NCI-H146 (cell line): ENCODE results near the gene ZNF106.

ENCODE experiments used
- DNase-seq: peaks from one replicate; lab custom pipeline; 2025; lab: John Stamatoyannopoulos, UW

Gene ZNF106

GRCh38 chr15:42405863-42406482 lies 85.0 kb downstream of the ZNF106 start:
- DNase-seq, result no peak

- DNase-seq, result no peak
Measured at GRCh38 chr15:42404461-42405235, 86.3 kb downstream of the ZNF106 start.

- no peak for DNase-seq
Measured at GRCh38 chr15:42403389-42403788, 87.6 kb downstream of the ZNF106 start.

- DNase-seq, result no peak
Measured at GRCh38 chr15:42402455-42403205, 88.3 kb downstream of the ZNF106 start.

- no peak for DNase-seq
Measured at GRCh38 chr15:42401544-42402454, 89.1 kb downstream of the ZNF106 start.

GRCh38 chr15:42395838-42396237 lies 95.1 kb downstream of the ZNF106 start:
- DNase-seq, result no peak

- no peak for DNase-seq
Measured at GRCh38 chr15:42394106-42394505, 96.8 kb downstream of the ZNF106 start.

GRCh38 chr15:42392309-42393024 lies 98.5 kb downstream of the ZNF106 start:
- no peak for DNase-seq

GRCh38 chr15:42387603-42388002 lies 103.3 kb downstream of the ZNF106 start:
- no peak for DNase-seq

GRCh38 chr15:42385980-42386700 lies 104.8 kb downstream of the ZNF106 start:
- no peak for DNase-seq

- peak; percentile 23 for DNase-seq
Measured at GRCh38 chr15:42385206-42385979, 105.5 kb downstream of the ZNF106 start.

- DNase-seq, result no peak
Measured at GRCh38 chr15:42384597-42384996, 106.3 kb downstream of the ZNF106 start.

GRCh38 chr15:42378011-42378410 lies 112.9 kb downstream of the ZNF106 start:
- no peak for DNase-seq

- DNase-seq, result no peak
Measured at GRCh38 chr15:42375941-42376340, 115.0 kb downstream of the ZNF106 start.

GRCh38 chr15:42375252-42375651 lies 115.7 kb downstream of the ZNF106 start:
- DNase-seq, result no peak

GRCh38 chr15:42374810-42375209 lies 116.1 kb downstream of the ZNF106 start:
- no peak for DNase-seq

GRCh38 chr15:42373936-42374335 lies 117.0 kb downstream of the ZNF106 start:
- DNase-seq, result no peak

- no peak for DNase-seq
Measured at GRCh38 chr15:42373274-42373673, 117.7 kb downstream of the ZNF106 start.

GRCh38 chr15:42371096-42371495 lies 119.8 kb downstream of the ZNF106 start:
- DNase-seq, result no peak

- no peak for DNase-seq
Measured at GRCh38 chr15:42368096-42368495, 122.8 kb downstream of the ZNF106 start.
